HG03520 (cell line): ENCODE data around the gene LHX4.

Experiments used
- ATAC-seq: cut with Tn5 transposase; IDR thresholded peaks from one replicate; pipeline ENCODE4 v1.9.1; 2021; ENCODE audit warnings: mild to moderate bottlenecking, moderate library complexity; ENCODE audit not compliant: unreplicated experiment

LHX4 gene

GRCh38 chr1:180294711-180295110 lies 64.6 kb downstream of the LHX4 start:
- ATAC-seq: no peak

- no peak for ATAC-seq
Measured at GRCh38 chr1:180295999-180296398, 65.9 kb downstream of the LHX4 start.

GRCh38 chr1:180299479-180300221 lies 69.6 kb downstream of the LHX4 start:
- ATAC-seq: no peak

DNA sequence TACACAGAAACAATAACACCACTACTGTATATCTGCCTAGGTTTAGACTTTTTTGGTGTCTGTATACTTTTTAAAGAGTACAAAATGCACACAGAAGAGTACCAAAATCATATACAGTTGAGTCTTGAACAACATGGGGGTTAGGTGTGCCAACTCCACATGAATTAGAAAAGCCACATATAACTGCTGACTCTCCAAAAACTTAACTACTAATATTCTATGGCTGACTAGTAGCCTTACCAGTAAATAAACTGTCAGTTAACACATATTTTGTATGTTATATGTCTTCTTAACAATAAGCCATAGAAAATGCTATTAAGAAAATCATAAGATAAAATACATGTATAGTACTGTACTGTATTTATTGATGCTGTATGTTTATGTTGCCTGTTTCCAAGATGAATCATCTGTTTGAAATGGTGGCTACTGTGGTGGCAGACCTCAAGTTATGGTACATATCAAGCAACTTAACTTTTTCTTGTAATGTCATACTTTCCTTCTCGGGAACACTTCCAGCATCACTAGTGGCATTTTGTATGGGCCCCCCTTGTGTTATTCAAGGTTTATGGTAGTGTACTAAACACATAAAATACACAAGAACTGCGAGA lies 71.2 kb downstream of the LHX4 start:
- ATAC-seq: no peak

- ATAC-seq: no peak
Measured at GRCh38 chr1:180309338-180309737, 79.3 kb downstream of the LHX4 start.

DNA sequence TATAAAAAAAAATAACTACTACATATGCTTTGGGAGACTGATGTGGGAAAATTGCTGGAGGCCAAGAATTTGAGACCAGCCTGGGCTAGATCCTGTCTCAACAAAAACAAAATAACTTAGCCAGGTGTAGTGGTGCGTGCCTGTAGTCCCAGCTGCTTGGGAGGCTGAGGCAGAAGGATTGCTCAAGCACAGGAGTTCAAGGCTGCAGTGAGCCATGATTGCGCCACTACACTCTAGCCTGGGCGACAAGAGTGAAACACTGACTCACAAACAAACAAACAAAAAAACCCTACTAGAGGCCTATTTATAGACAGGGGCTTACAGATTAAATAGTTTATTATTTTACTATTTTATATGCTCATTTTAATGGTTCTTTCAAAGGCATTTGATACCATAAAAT lies 80.0 kb downstream of the LHX4 start:
- no peak for ATAC-seq

- no peak for ATAC-seq
Measured at GRCh38 chr1:180311011-180311730, 81.1 kb downstream of the LHX4 start.

DNA sequence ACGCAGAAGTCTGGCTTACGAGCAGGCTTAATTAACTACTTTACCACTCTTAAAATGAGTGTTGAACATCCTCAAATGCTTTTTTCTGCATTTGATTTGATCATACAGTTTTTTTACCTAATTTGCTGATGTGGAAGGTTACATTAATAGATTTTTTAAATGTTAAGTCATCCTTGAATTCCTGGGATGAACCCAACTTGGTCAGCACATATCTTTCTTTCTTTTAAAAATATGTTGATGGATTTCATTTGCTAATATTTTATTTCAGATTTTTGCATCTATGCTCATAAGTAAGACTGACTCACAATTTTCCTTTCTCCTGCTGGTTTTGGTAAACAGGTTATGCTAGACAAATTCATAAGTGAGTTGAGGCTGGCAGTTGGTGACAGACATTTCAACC lies 82.9 kb downstream of the LHX4 start:
- no peak for ATAC-seq

GRCh38 chr1:180327089-180327488 lies 97.0 kb downstream of the LHX4 start:
- no peak for ATAC-seq
